GM12892 (cell line): Measurements from ENCODE around the gene NOVA2.

ENCODE experiments used
- POLR2A ChIP-seq: IDR thresholded peaks from 2 replicates; pipeline ENCODE4 v1.6.1; 2011; ENCODE audit warnings: low read depth, low read length, control low read depth
- POLR2AphosphoS5 ChIP-seq: IDR thresholded peaks from 2 replicates; pipeline ENCODE4 v1.6.1; 2011; ENCODE audit warnings: low read depth, low read length, control low read depth
- TAF1 ChIP-seq: IDR thresholded peaks from 2 replicates; pipeline ENCODE4 v1.6.1; 2011; ENCODE audit warnings: low read depth, mild to moderate bottlenecking, control low read depth, low read length, borderline replicate concordance

- no peak for TF ChIP-seq POLR2A
- no peak for TF ChIP-seq POLR2AphosphoS5
- no peak for TF ChIP-seq TAF1
Measured at GRCh38 chr19:45999653-46000121, 26.0 kb upstream of the NOVA2 start.
